Lower leg skin (tissue), 4 donors: Measurements from ENCODE around the gene CLRN3. TPM values are rescaled to one million over a fixed set of nuclear protein-coding genes. Genes with fewer than 3 reads are reported as not detected.
A peak's percentile ranks its signal among the peaks of the same experiment; 100 is the strongest.

Source experiments
- DNase-seq, 2 donors: peaks; one replicate each; pipeline ENCODE4 v3.0.0-alpha.2; 2019; ENCODE audit warnings: low spot score in 2 of 2
- H3K4me3 ChIP-seq: fragments of 200-600 bp; sonication (generic); 2 replicates; pipeline ENCODE4 v1.5.1; 2017; ENCODE audit warnings: mild to moderate bottlenecking, low read depth; ENCODE audit not compliant: poor library complexity, severe bottlenecking
- POLR2A ChIP-seq, 2 donors: fragments of 450-650 bp; IDR thresholded peaks; one replicate each; pipeline ENCODE4 v1.6.1; 2016 to 2017; ENCODE audit warnings: antibody characterized with exemption in 2 of 2, mild to moderate bottlenecking in 1 of 2, moderate library complexity in 1 of 2
- whole genome bisulfite sequencing, 2 donors: methylation state at CpG; one replicate each; pipeline ENCODE4 v1.1.5; 2018; 5-methylcytosine and 5-hydroxymethylcytosine counted together
- intact Hi-C: fragments of 100-400 bp; cut with DNase I; formaldehyde crosslinking; loops from one replicate; pipeline ENCODE4 v1.15.0; 2023; ENCODE audit warnings: low total_unique reads
- total RNA-seq, 4 donors: library from RNA; depleted of rRNA; stranded (reverse); fragments of >200 nt; gene quantifications; one replicate each; pipeline ENCODE4 v1.1.0, GENCODE V29; 2016
- TF ChIP-seq, protein P1 (sequence below), 3 donors: fragments of 450-650 bp; IDR thresholded peaks; one replicate each; pipeline ENCODE4 v1.5.1; 2016; ENCODE audit warnings: antibody characterized with exemption in 3 of 3, mild to moderate bottlenecking in 3 of 3, moderate library complexity in 2 of 3

CLRN3 gene
- total RNA-seq, 4 donors from 2014 or later = not detected

GRCh38 chr10:127899766-127900387 lies 7.1 kb upstream of the CLRN3 start:
- peak in 1 of 2 donors; percentile 17 for DNase-seq
- TF ChIP-seq, protein P1, sequence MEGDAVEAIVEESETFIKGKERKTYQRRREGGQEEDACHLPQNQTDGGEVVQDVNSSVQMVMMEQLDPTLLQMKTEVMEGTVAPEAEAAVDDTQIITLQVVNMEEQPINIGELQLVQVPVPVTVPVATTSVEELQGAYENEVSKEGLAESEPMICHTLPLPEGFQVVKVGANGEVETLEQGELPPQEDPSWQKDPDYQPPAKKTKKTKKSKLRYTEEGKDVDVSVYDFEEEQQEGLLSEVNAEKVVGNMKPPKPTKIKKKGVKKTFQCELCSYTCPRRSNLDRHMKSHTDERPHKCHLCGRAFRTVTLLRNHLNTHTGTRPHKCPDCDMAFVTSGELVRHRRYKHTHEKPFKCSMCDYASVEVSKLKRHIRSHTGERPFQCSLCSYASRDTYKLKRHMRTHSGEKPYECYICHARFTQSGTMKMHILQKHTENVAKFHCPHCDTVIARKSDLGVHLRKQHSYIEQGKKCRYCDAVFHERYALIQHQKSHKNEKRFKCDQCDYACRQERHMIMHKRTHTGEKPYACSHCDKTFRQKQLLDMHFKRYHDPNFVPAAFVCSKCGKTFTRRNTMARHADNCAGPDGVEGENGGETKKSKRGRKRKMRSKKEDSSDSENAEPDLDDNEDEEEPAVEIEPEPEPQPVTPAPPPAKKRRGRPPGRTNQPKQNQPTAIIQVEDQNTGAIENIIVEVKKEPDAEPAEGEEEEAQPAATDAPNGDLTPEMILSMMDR (IDR thresholded peaks at IDR 0.05) = no peak
- intact Hi-C loops = loop anchor here (10.0 kb wide), 1 partner anchor 165 kb away; no protein-coding TSS in a partner anchor
- whole genome bisulfite sequencing, 2 donors = 71% methylated on average over 3 of the region's 3 CpGs
- H3K4me3 ChIP-seq = no peak overlapping the region

GRCh38 chr10:127897177-127897576 lies 4.4 kb upstream of the CLRN3 start:
- TF ChIP-seq POLR2A (IDR thresholded peaks at IDR 0.05) = no peak
- TF ChIP-seq, protein P1 (IDR thresholded peaks at IDR 0.05) = no peak
- DNase-seq = no peak
- H3K4me3 ChIP-seq = no peak overlapping the region
- intact Hi-C loops = no loop called here
- WGBS, 2 donors = 81 to 88% methylated on average over 2 of the region's 2 CpGs

- TF ChIP-seq, protein P1 (IDR thresholded peaks at IDR 0.05) = no peak
- no peak for TF ChIP-seq POLR2A (IDR thresholded peaks at IDR 0.05)
- H3K4me3 ChIP-seq = no peak overlapping the region
- intact Hi-C loops = no loop called here
- no peak for DNase-seq
These were observed 3.8 kb upstream of the CLRN3 start for GRCh38 chr10:127896590-127896989.

GRCh38 chr10:127894146-127894545 lies 1.4 kb upstream of the CLRN3 start:
- TF ChIP-seq, protein P1 (IDR thresholded peaks at IDR 0.05) = no peak
- TF ChIP-seq POLR2A (IDR thresholded peaks at IDR 0.05) = no peak
- no peak overlapping the region for H3K4me3 ChIP-seq
- no peak for DNase-seq
- WGBS, 2 donors = 86 to 95% methylated on average over 1 of the region's 1 CpG
- intact Hi-C loops = no loop called here

- no peak for TF ChIP-seq POLR2A (IDR thresholded peaks at IDR 0.05)
- WGBS, 2 donors = 82 to 91% methylated on average over 2 to 3 of the region's 3 CpGs
- no peak overlapping the region for H3K4me3 ChIP-seq
- no peak for DNase-seq
- intact Hi-C loops = no loop called here
These were observed 1.9 kb downstream of the CLRN3 start for GRCh38 chr10:127890832-127891334.

DNA sequence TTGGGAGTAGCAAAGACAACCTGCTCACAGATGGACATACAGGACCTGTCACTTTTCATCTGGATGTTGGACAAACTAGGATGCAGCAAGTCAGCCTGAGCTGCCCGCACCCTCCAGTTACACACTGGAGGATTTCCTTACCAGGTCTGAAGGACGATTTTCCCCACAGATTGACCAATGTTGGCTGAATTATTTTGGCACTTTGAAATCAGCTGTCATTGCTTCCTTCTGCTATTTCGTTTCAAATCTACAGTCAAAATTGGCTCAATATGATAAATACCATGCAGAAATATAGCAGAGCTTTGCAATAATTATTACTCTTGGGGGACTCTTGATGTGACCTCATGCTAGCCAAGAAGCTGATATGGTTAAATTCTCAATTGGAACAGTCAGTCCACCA lies 2.5 kb downstream of the CLRN3 start:
- peak in 1 of 2 donors; percentile 15 for DNase-seq
- no peak overlapping the region for H3K4me3 ChIP-seq
- 63 to 68% methylated on average over 3 of the region's 3 CpGs for WGBS, 2 donors
- TF ChIP-seq POLR2A (IDR thresholded peaks at IDR 0.05) = no peak
- intact Hi-C loops = no loop called here
